Measurements from ENCODE around the gene SNX8.
"Not testable (repeated sequence)": the region's sequence is repeated elsewhere in the genome, so short reads cannot be mapped to it uniquely, and the experiment has no call there.

SNX8 gene

DNA sequence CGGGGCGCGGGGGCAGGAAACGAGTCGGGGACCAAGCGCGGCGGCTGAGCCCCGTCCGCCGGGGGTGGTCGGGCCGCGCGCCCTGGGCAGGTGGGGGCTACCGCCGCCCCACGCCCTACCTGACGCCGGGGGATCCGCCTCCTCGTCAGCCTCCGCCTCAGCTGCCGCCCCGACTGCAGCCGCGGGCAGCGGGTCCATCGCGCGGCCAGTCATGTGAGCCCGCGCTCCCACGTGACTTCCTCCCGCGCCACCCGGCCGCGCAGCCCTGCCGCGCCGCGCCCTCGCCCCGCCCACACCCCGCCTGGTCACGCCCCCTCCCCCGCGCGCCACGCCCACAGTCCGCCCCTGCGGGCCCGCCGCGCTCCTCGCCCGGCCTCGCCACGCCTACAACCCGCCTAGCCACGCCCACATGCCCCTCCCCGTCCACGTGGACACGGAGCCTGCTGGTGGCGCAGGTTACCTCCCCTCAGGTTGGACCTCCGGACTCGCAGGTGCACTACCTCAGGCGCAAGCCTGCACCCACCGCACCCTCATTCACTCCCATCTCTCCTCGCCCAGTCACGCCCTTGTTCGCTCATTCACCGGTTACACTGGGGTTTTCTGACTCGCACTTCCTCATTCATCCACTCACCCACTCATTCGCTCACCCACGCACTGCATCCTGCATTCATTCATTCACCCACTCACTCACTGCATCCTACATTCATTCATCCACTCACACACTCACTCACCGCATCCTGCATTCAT, at the start of gene SNX8:
Gene SNX8, minus strand, starts transcription at position 233 of the 747 bp plus-strand sequence. Its CDS starts 20 bp downstream, at position 213.
- DNase-seq (ENCODE audit: low spot score): peak; percentile 94

DNA sequence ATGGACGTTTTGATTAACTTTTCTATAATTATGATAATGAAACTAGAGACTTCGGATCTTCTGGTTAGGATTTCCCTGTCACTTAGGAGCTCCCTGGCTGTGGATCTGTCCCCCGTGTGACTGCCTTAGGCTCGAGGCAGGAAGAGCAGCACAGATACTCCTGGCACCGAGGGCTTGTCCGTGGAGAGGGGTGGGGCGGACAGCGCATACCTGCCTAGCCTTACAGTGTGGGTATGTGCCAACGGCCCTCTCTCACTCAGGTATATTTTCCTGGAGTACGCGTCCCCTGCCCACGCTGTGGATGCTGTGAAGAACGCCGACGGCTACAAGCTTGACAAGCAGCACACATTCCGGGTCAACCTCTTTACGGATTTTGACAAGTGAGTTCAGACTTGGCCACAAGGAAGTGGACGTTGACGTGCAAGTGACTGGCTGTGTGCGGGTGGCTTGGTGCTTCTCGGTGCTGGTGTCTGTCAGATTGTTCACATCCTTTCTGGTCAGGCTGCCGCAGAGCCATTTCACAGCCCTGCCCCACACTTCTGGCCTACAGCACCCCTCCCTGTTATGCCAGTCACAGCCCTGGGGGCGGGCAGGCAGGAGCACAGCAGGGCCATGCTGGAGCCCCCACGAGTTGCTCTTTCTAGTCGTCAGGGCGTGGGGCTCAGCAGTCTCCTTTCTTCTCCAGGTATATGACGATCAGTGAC, 48.3 kb upstream of the SNX8 start:
- no peak for DNase-seq (ENCODE audit: low spot score)

GRCh38 chr7:2360796-2361195, 46.6 kb upstream of the SNX8 start:
- DNase-seq (ENCODE audit: low spot score): no peak

- DNase-seq (ENCODE audit: low spot score): no peak
Measured at GRCh38 chr7:2359610-2360009, 45.4 kb upstream of the SNX8 start.

- no peak for DNase-seq (ENCODE audit: low spot score)
Measured at GRCh38 chr7:2358968-2359527, 44.8 kb upstream of the SNX8 start.

DNA sequence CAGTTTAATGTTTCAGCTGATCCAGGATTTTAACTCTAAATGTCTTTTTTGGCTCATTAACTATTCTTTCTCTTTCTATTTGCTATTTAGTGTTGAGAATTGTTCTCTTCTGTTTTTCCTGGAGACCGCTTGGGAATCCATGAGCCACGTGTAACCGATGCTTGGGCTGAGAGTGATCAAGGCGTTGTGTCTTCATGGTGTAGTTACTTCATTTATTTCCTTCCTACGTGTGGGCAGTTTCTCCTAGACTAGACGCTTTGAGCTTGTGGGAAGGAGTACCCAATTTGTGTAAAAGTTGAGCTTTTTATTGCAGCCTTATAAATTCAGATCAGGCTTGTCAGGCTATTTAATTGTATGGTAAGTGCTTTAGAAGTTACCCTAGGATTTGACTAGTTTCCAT, 43.3 kb upstream of the SNX8 start:
- no peak for DNase-seq (ENCODE audit: low spot score)

- no peak for DNase-seq (ENCODE audit: low spot score)
Measured at GRCh38 chr7:2357165-2357564, 42.9 kb upstream of the SNX8 start.

DNA sequence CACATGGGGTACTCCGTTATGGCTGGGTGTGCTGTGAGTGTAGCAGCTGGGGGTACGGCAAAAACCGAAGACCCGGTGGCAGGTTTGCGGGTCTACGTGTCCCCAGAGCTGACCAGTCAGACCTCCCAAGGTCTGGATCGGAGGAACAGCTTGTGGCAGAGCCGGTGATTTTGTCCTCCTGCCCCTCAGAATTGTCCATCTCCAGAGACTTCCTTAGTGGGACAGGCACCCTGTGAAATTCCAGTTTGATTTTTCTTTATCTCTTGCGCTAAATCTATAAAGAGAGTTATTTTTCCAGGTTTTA, 41.4 kb upstream of the SNX8 start:
- no peak for DNase-seq (ENCODE audit: low spot score)

- no peak for DNase-seq (ENCODE audit: low spot score)
Measured at GRCh38 chr7:2354939-2355704, 40.9 kb upstream of the SNX8 start.

- peak; percentile 92 for DNase-seq (ENCODE audit: low spot score)
Measured at GRCh38 chr7:2354186-2354938, 40.1 kb upstream of the SNX8 start, which contains the start of gene EIF3B. Gene EIF3B, plus strand, starts transcription at chr7:2354827. Its CDS starts 95 bp downstream, at chr7:2354922.

DNA sequence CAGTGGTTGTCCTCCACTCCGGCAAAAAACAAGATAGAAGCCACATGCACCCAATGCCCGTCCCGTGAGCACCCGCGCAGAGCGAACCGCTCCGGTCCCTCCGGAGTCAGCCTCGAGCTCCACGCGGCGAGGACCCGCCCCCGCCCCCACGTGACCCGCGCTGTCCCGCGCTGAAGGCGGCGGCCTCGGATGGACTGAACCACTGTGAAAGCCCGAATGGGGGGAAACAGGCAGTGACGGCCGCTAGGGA, 39.6 kb upstream of the SNX8 start:
- peak; percentile 89 for DNase-seq (ENCODE audit: low spot score)

- no peak for DNase-seq (ENCODE audit: low spot score)
Measured at GRCh38 chr7:2353113-2353935, 39.1 kb upstream of the SNX8 start.

GRCh38 chr7:2350861-2351260, 36.6 kb upstream of the SNX8 start:
- no peak for DNase-seq (ENCODE audit: low spot score)

DNA sequence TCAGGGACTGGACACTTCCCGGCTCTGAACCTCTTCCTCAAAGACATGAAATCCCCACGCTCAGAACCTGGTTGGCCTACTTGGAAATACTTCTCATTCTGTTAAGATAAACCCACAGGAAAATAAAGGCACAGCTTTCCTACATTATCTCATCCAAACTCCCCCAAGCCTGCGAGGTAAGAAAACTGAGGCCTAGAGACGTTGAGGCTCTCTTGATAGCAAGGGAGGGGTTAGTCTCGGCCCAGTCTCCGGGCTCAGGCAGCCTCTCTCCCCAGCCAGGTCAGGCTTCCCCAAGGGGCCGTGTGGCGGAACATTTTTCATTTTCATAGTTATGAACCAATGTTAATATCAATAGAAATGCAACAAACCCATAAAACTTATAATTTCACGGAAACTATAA, 35.8 kb upstream of the SNX8 start:
- DNase-seq (ENCODE audit: low spot score): no peak

DNA sequence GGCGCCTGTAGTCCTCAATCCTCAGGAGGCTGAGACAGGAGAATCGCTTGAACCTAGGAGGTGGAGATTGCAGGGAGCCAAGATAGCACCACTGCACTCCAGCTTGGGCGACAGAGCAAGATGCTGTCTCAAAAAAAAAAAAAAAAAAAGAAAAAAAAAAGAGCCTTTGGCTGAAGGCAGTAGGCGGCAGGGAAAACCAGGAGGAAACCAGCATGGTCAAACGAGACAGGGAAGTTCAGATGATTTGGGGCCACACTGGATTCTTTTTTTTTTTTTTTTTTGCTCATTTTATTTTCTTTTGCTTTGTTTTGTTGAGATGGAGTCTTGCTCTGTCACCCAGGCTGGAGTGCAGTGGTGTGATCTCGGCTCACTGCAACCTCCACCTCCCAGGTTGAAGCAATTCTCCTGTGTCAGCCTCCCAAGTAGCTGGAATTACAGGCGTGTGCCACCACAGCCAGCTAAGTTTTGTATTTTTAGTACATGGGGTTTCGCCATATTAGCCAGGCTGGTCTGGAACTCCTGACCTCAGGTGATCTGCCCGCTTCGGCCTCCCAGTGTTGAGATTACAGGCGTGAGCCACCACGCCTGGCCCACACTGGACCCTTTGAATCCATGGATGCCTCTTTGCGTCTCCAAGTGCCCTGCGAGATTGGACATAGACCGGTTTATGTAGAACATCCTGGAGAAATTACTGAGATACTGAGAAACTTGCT, 33.3 kb upstream of the SNX8 start:
- not testable (repeated sequence) for DNase-seq (ENCODE audit: low spot score)

DNA sequence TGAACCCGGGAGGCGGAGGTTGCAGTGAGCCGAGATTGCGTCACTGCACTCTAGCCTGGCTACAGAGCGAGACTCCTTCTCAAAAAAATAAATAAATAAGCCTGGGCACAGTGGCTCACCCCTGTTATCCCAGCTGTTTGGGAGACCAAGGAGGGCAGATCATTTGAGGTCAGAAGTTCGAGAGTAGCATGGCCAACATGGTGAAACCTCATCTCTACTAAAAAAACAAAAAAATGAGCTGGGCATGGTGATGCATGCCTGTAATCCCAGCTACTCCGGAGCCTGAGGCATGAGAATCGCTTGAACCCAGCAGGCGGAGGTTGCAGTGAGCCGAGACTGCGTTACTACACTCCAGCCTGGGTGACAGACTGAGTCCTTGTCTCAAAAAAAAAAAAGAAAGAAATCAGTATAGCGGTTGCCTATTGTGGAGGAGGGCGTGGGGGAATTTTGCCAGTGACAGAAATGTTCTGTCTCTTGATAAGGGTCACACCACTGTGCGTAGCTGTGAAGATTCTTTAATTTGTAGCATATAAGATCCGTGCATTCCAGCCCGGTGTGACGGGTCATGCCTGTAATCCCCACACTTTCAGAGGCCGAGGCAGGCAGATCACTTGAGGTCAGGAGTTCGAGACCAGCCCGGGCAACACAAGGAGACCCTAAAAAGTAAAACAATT, 22.5 kb upstream of the SNX8 start:
- DNase-seq (ENCODE audit: low spot score): no peak

DNA sequence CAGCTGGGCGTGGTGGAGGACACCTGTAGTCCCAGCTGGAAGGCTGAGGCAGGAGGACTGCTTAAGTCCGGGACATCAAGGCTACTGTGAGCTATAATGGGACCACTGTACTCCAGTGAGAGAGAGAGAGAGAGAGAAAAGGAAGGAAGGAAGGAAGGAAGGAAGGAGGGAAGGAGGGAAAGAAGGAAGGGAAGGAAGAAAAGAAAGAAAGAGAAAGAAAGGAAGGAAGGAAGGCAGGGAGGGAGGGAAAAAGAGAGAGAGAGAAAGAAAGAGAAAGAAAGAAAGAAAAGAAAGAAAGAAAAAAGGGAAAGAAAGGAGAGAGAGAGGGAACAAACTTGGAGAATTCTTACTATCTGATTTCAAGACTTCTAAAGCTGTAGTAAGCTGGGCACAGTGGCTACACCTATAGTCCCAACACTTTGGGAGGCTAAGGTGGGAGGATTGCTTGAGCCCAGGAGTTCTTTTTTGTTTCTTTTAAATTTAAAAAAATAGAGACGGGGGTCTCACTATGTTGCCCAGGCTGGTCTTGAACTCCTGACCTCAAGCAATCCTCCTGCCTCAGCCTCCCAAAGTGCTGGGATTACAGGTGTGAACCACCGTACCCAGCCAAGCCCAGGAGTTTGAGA, 18.5 kb upstream of the SNX8 start:
- DNase-seq (ENCODE audit: low spot score): not testable (repeated sequence)

GRCh38 chr7:2331707-2332106, 17.5 kb upstream of the SNX8 start:
- DNase-seq (ENCODE audit: low spot score): no peak

DNA sequence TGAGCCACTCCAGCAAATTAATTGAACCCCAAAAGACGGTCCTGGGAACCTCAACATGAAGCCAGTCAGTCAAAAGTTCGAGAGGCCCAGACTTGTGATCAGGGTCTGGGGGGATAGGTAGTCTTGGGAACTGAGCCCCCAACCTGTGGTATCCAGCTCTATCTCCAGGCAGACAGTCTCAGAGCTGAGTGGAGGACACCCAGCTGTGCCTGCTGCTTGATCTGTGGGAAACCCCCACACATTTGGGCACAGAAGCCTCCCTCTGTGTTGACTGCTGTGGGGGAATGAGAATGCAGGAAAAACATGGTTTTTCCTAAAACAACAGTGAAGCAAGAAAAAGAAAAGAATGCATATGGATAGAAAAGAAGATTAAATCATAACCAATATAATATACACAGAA, 16.3 kb upstream of the SNX8 start:
- no peak for DNase-seq (ENCODE audit: low spot score)

GRCh38 chr7:2326951-2327350, 12.7 kb upstream of the SNX8 start:
- no peak for DNase-seq (ENCODE audit: low spot score)

All from CD4-positive, alpha-beta T cell treated with Interleukin-2 at 100 ng/mL for 4 hours (primary cell).